Measurements from ENCODE around the gene OTUD6A. TPM values are rescaled to one million over a fixed set of nuclear protein-coding genes. Genes with fewer than 3 reads are reported as not detected.
A peak's percentile ranks its signal among the peaks of the same experiment; 100 is the strongest.

The OTUD6A gene
- polyA plus RNA-seq (2012; ENCODE audit: insufficient read depth, insufficient read length), result not detected

- H3K4me3 ChIP-seq (ENCODE audit: low read length), result no peak within 1 kb of the TSS
- no peak for DNase-seq (ENCODE audit: low read depth, low spot score)
These were observed at the start of gene OTUD6A for GRCh38 chrX:70062076-70062475. TSS of gene OTUD6A (plus strand) at chrX:70062457. CDS start at chrX:70062525, 68 bp downstream.

- no peak for DNase-seq (ENCODE audit: low read depth, low spot score)
- H3K4me3 ChIP-seq (ENCODE audit: low read length), result no peak overlapping the region
These were observed 49.5 kb upstream of the OTUD6A start for GRCh38 chrX:70012756-70013155.

- H3K4me3 ChIP-seq (ENCODE audit: low read length), result no peak overlapping the region
- DNase-seq (ENCODE audit: low read depth, low spot score), result no peak
These were observed 48.5 kb upstream of the OTUD6A start for GRCh38 chrX:70013466-70014381.

GRCh38 chrX:70016513-70016912 lies 45.7 kb upstream of the OTUD6A start:
- H3K4me3 ChIP-seq (ENCODE audit: low read length), result no peak overlapping the region
- DNase-seq (ENCODE audit: low read depth, low spot score), result no peak

GRCh38 chrX:70022616-70023015 lies 39.6 kb upstream of the OTUD6A start:
- no peak for DNase-seq (ENCODE audit: low read depth, low spot score)
- H3K4me3 ChIP-seq (ENCODE audit: low read length), result no peak overlapping the region

- DNase-seq (ENCODE audit: low read depth, low spot score), result no peak
- no peak overlapping the region for H3K4me3 ChIP-seq (ENCODE audit: low read length)
These were observed 36.8 kb upstream of the OTUD6A start for GRCh38 chrX:70025464-70025863.

GRCh38 chrX:70026112-70026850 lies 36.0 kb upstream of the OTUD6A start:
- H3K4me3 ChIP-seq (ENCODE audit: low read length), result no peak overlapping the region
- no peak for DNase-seq (ENCODE audit: low read depth, low spot score)

- H3K4me3 ChIP-seq (ENCODE audit: low read length), result no peak overlapping the region
- no peak for DNase-seq (ENCODE audit: low read depth, low spot score)
These were observed 35.4 kb upstream of the OTUD6A start for GRCh38 chrX:70026851-70027200.

GRCh38 chrX:70029863-70030262 lies 32.4 kb upstream of the OTUD6A start:
- no peak overlapping the region for H3K4me3 ChIP-seq (ENCODE audit: low read length)
- DNase-seq (ENCODE audit: low read depth, low spot score), result no peak

GRCh38 chrX:70030301-70030767 lies 31.9 kb upstream of the OTUD6A start:
- DNase-seq (ENCODE audit: low read depth, low spot score), result peak; percentile 37
- H3K4me3 ChIP-seq (ENCODE audit: low read length), result no peak overlapping the region

GRCh38 chrX:70032792-70033191 lies 29.5 kb upstream of the OTUD6A start:
- no peak for DNase-seq (ENCODE audit: low read depth, low spot score)

GRCh38 chrX:70033348-70034051 lies 28.8 kb upstream of the OTUD6A start:
- peak; percentile 25 for DNase-seq (ENCODE audit: low read depth, low spot score)
- no peak overlapping the region for H3K4me3 ChIP-seq (ENCODE audit: low read length)

More at GRCh38 chrX:70032792-70033191, 29.5 kb upstream of the OTUD6A start:
- no peak overlapping the region for H3K4me3 ChIP-seq (ENCODE audit: low read length)

GRCh38 chrX:70034646-70035045 lies 27.6 kb upstream of the OTUD6A start:
- no peak overlapping the region for H3K4me3 ChIP-seq (ENCODE audit: low read length)
- DNase-seq (ENCODE audit: low read depth, low spot score), result no peak

- no peak overlapping the region for H3K4me3 ChIP-seq (ENCODE audit: low read length)
- no peak for DNase-seq (ENCODE audit: low read depth, low spot score)
These were observed 23.7 kb upstream of the OTUD6A start for GRCh38 chrX:70038515-70038914.

GRCh38 chrX:70038951-70039350 lies 23.3 kb upstream of the OTUD6A start:
- no peak for DNase-seq (ENCODE audit: low read depth, low spot score)

GRCh38 chrX:70039758-70040157 lies 22.5 kb upstream of the OTUD6A start:
- DNase-seq (ENCODE audit: low read depth, low spot score), result no peak

More at GRCh38 chrX:70038951-70039350, 23.3 kb upstream of the OTUD6A start:
- H3K4me3 ChIP-seq (ENCODE audit: low read length), result no peak overlapping the region

GRCh38 chrX:70041993-70042392 lies 20.3 kb upstream of the OTUD6A start:
- H3K4me3 ChIP-seq (ENCODE audit: low read length), result no peak overlapping the region
- DNase-seq (ENCODE audit: low read depth, low spot score), result no peak

More at GRCh38 chrX:70039758-70040157, 22.5 kb upstream of the OTUD6A start:
- H3K4me3 ChIP-seq (ENCODE audit: low read length), result no peak overlapping the region

GRCh38 chrX:70042399-70043371 lies 19.6 kb upstream of the OTUD6A start:
- no peak for DNase-seq (ENCODE audit: low read depth, low spot score)
- no peak overlapping the region for H3K4me3 ChIP-seq (ENCODE audit: low read length)
